ENCODE measurements around the gene AUP1. TPM values are rescaled to one million over a fixed set of nuclear protein-coding genes. Genes with fewer than 3 reads are reported as not detected.
A peak's percentile ranks its signal among the peaks of the same experiment; 100 is the strongest.

Gene AUP1
- total and polyA plus RNA-seq, 2 of the 8 experiments (the other 6 are each of a cell fraction or from before 2014, with no cell fraction given) = 83.4 to 121 TPM

GRCh38 chr2:74533464-74533863, 4.0 kb upstream of the AUP1 start:
- Histone ChIP-seq H3K23me2 (ENCODE audit: low read depth, low read length) (peaks cover 9% of the 10 kb centered on the region; the same call in 1 of the 2 replicates), H2BK12ac (ENCODE audit: low read depth, low read length) (no peak overlapping the region), H3K79me1 (ENCODE audit: low read depth, low read length) (peaks cover 5% of the 10 kb centered on the region), H4K5ac (ENCODE audit: insufficient read length, low read depth, low read length) (no peak overlapping the region), H2BK5ac (ENCODE audit: low read depth, low read length) (no peak overlapping the region), H3K56ac (replicated peaks; ENCODE audit: insufficient read length, low read depth, low read length) (no peak overlapping the region), H3K36me3 (ENCODE audit: control insufficient read depth in 2 of 4, insufficient read depth in 4 of 4, low read length in 3 of 4) (peaks cover 2 to 17% (median 10%) of the 10 kb centered on the region in 4 experiments; a peak in 7 of 8 replicates), H3K4me1 (replicated peaks in 1 of 4; ENCODE audit: control insufficient read depth in 3 of 4, insufficient read depth in 4 of 4, low read length in 3 of 4) (peaks cover 4 to 9% (median 6%) of the 10 kb centered on the region in 4 experiments; a peak in 6 of 7 replicates), H2AK5ac (ENCODE audit: low read depth, low read length) (no peak overlapping the region), H3K4me3 (ENCODE audit: extremely low read depth in 1 of 4, insufficient read depth in 2 of 4, low read depth in 3 of 4, low read length in 4 of 4) (no peak overlapping the region), H4K91ac (replicated peaks; ENCODE audit: insufficient read length, low read length) (no peak overlapping the region), H3K9me3 (ENCODE audit: insufficient read depth in 2 of 2, low read depth in 1 of 2, low read length in 1 of 2) (no peaks in the 10 kb centered on the region), H3K18ac (ENCODE audit: extremely low read depth, low read length) (no peak overlapping the region), H4K8ac (ENCODE audit: extremely low read depth, insufficient read depth, low read length) (no peak overlapping the region), H3K9ac (replicated peaks in 1 of 4; ENCODE audit: extremely low read depth in 1 of 4, low read depth in 3 of 4, low read length in 3 of 4) (no peak overlapping the region), H3K79me2 (ENCODE audit: control insufficient read depth in 1 of 2, insufficient read depth in 2 of 2, low read length in 2 of 2) (peaks cover 0 to 9% of the 10 kb centered on the region in 2 experiments; a peak in 2 of 4 replicates), H3K14ac (ENCODE audit: insufficient read length) (no peak overlapping the region), H4K20me1 (replicated peaks in 1 of 2; ENCODE audit: control insufficient read depth in 1 of 2, insufficient read depth in 2 of 2, low read length in 2 of 2) (peaks cover 6 to 8% of the 10 kb centered on the region in 2 experiments), H3K27ac (ENCODE audit: low read depth, low read length) (no peak overlapping the region), H3K4ac (replicated peaks; ENCODE audit: insufficient read length, low read depth, low read length) (no peak overlapping the region), H3K23ac (ENCODE audit: insufficient read length) (no peak overlapping the region), H3K27me3 (replicated peaks in 1 of 4; ENCODE audit: control insufficient read depth in 3 of 4, extremely low read depth in 1 of 4, insufficient read depth in 3 of 4, low read length in 3 of 4) (no peaks in the 10 kb centered on the region; a peak in 1 of 7 replicates), H2AFZ (ENCODE audit: low read length) (no peak overlapping the region), H2BK15ac (ENCODE audit: low read length) (no peak overlapping the region), H2BK120ac (replicated peaks; ENCODE audit: low read depth, low read length) (no peak overlapping the region), H3K4me2 (ENCODE audit: insufficient read depth in 1 of 2, low read depth in 2 of 2, low read length in 2 of 2) (no peak overlapping the region), H2BK20ac (ENCODE audit: low read length) (no peak overlapping the region)
- DNase-seq (ENCODE audit: low read depth in 1 of 2, low spot score in 2 of 2) (no peak), FAIRE-seq (no peak)
- WGBS, 2 experiments (ENCODE audit: extremely low coverage in 1 of 2, insufficient coverage in 1 of 2, insufficient read length in 1 of 2, insufficient replicate concordance in 2 of 2, low coverage in 1 of 2, low lambda C conversion rate in 2 of 2, missing lambda C conversion rate in 1 of 2) = 82% methylated on average over 4 of the region's 4 CpGs; no CpG with 5 or more reads in 1 of the 2 experiments
- peak in 1 of 2 experiments; percentile 47; a peak in 1 of 3 replicates for TF ChIP-seq POLR2A (IDR thresholded peaks at IDR 0.05; ENCODE audit: control extremely low read depth in 1 of 2, low read depth in 2 of 2, low read length in 2 of 2)
- no peak for TF ChIP-seq RNF2 (IDR thresholded peaks at IDR 0.05; ENCODE audit: borderline replicate concordance, low read depth, low read length, missing control alignments, poor library complexity, severe bottlenecking)
- TF ChIP-seq RFX5 (IDR thresholded peaks at IDR 0.05; ENCODE audit: borderline replicate concordance, low read depth, low read length) = no peak
- ChIA-PET POLR2A (ENCODE audit: partially characterized antibody) (interaction anchor here (1.3 to 5.9 kb wide), 3 partner anchors 11 to 93 kb away, joined by 3 to 73 read pairs (median 39); partner anchors contain the start of gene LBX2), CTCF (ENCODE audit: partially characterized antibody) (interaction anchor here (1.0 to 7.0 kb wide), 7 partner anchors 9 to 54 kb away, joined by 3 to 53 read pairs (median 4); no protein-coding TSS in a partner anchor)
